PC-3 (cell line): Measurements from ENCODE around the gene DNM1.

Source experiments
- CTCF ChIP-seq: fragments of 300-600 bp; sonication (generic); conservative IDR thresholded peaks from 2 replicates; pipeline ENCODE4 v1.5.1; 2017; ENCODE audit warnings: antibody characterized with exemption, low read depth, mild to moderate bottlenecking, low read length
- EZH2 ChIP-seq: fragments of 300-600 bp; sonication (generic); IDR thresholded peaks from one replicate; pipeline ENCODE4 v1.6.1; 2017; ENCODE audit warnings: antibody characterized with exemption, mild to moderate bottlenecking, low read length; ENCODE audit not compliant: unreplicated experiment
- EZH2phosphoT487 ChIP-seq: fragments of 300-600 bp; sonication (generic); IDR thresholded peaks from 2 replicates; pipeline ENCODE4 v1.6.1; 2018; ENCODE audit warnings: mild to moderate bottlenecking, antibody characterized with exemption, low read length, borderline replicate concordance

DNA sequence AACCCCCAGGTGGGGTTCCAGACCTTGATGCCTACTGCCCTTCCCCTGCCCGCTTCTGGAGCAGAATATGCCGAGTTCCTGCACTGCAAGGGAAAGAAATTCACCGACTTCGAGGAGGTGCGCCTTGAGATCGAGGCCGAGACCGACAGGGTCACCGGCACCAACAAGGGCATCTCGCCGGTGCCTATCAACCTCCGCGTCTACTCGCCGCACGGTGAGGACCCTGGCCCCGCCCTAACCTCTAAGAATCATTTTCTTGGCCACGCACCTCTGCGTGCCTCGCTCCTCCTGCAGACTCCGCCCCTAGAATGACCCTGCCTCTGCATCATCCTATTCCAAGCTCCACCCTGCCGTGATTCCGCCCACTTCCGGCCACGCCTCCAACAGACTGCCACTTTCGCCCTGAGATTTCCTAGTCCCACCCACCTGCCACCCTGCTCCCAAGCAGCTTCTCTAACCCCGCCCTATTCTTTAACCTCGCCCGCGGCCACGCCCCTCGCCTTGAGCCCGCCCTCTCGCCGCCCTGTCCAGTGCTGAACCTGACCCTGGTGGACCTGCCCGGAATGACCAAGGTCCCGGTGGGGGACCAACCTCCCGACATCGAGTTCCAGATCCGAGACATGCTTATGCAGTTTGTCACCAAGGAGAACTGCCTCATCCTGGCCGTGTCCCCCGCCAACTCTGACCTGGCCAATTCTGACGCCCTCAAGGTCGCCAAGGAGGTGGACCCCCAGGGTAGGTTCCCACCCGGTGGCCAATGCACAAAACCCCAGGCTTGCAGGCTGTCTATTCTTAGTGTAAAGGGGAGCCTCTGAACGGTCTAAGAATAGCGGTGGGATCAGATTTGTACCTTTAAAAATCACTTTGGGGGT lies 15.6 kb downstream of the DNM1 start:
- no peak for TF ChIP-seq CTCF
- no peak for TF ChIP-seq EZH2phosphoT487
- TF ChIP-seq EZH2, result no peak
